ENCODE results near the gene TIMP4.

TIMP4 gene

DNA sequence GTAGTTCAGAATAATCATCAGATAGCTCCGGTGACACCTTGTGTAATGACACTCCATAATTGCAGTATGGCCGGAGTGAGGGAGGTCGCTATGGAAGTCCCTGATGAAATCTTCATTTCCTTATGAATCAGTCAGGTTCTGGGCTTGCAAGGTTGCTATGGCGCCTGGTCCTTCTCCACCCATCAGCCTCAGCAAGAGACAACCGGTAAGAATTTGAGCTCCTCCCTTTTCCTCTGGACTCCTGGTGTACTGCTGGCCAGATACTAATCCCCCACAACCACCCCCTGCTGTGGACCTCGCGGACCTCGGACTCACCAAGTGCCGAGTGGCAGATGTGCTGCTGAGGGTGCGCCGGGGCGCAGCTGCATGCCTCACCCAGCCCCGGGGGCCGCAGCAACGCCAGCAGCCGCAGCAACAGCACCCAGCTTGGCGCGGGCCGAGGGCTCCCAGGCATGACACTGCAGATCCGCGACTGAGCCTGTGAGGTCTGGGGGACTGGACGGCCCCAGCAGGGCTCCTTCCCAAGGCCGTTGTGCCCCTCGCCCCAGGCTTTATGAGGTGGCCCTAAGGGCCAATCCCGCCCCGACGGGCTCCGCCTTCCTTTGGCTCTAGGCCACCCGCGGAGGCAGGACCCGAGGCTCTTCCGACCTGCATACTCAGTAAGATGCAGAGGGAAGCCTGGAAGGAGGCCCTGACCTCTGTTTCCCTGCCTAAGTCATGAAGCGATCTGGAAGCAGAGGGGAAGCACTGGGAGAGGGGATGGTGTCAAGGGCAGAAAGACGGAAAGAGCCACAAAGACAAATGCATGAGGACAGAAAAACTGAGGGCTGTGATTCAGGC, at the start of gene TIMP4:
Gene TIMP4 (minus strand): TSS at position 526 of the 840 bp plus-strand sequence. CDS start 72 bp downstream, at position 454.
- Histone ChIP-seq H3K27ac (ENCODE audit: low read depth in 2 of 2, low read length in 2 of 2) (peak within 1 kb of the TSS; percentile 0 to 27), H3K4me1 (ENCODE audit: control insufficient read depth in 2 of 2, insufficient read depth in 2 of 2, low read length in 2 of 2) (peaks cover 9 to 10% of the 10 kb centered on the region in 2 donors), H3K9ac (ENCODE audit: low read depth in 1 of 2, low read length in 2 of 2) (peak within 1 kb of the TSS; percentile 36), H3K9me3 (ENCODE audit: control insufficient read depth in 2 of 2, low read length in 2 of 2) (no peaks in the 10 kb centered on the region), H3K36me3 (ENCODE audit: control insufficient read depth in 2 of 2, insufficient read depth in 2 of 2, low read length in 2 of 2) (no peaks in the 10 kb centered on the region), H3K27me3 (ENCODE audit: control insufficient read depth in 2 of 2, insufficient read depth in 2 of 2, low read length in 2 of 2) (no peaks in the 10 kb centered on the region), H3K4me3 (ENCODE audit: low read length in 2 of 2) (peak within 1 kb of the TSS; percentile 58 to 66)

DNA sequence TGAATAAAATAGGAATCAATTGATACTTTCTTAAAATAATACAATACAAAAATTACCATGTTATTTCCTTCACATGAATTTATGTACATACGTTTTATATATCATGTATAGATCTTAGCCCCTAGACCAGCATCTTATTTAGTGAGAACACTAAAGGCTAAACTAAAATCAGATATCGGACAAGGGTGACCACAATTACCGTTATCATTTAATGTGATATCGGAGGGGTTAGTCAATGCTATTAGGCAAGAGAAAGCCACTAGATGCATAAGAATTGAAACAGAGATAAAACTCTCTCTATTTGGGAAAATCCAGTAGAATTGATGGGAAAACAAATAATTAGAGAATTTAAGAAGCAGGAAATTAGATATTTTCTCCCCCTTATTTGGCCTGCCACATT, 46.5 kb upstream of the TIMP4 start:
- H3K4me1 ChIP-seq (ENCODE audit: control insufficient read depth in 2 of 2, insufficient read depth in 2 of 2, low read length in 2 of 2), result no peaks in the 10 kb centered on the region
- H3K27me3 ChIP-seq (ENCODE audit: control insufficient read depth in 2 of 2, insufficient read depth in 2 of 2, low read length in 2 of 2), result peaks cover 0 to 2% of the 10 kb centered on the region in 2 donors
- H3K9ac ChIP-seq (ENCODE audit: low read depth in 1 of 2, low read length in 2 of 2), result no peak overlapping the region
- peaks cover 0 to 2% of the 10 kb centered on the region in 2 donors for H3K9me3 ChIP-seq (ENCODE audit: control insufficient read depth in 2 of 2, low read length in 2 of 2)
- H3K27ac ChIP-seq (ENCODE audit: low read depth in 2 of 2, low read length in 2 of 2), result no peak overlapping the region
- no peaks in the 10 kb centered on the region for H3K36me3 ChIP-seq (ENCODE audit: control insufficient read depth in 2 of 2, insufficient read depth in 2 of 2, low read length in 2 of 2)
- H3K4me3 ChIP-seq (ENCODE audit: low read length in 2 of 2), result no peak overlapping the region

DNA sequence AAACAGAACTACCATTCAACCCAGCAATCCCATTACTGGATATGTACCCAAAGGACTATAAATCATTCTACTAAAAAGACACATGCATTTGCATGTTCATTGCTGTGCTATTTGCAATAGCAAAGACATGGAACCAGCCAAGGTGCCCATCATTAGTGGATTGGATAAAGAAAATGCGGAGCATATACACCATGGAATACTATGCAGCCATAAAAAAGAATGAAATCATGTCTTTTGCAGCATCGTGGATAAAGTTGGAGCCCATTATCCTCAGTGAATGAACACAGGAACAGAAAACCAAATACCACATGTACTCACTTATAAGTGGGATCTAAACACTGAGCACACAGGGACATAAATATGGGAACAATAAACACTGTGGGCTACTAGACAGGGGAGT, 43.1 kb upstream of the TIMP4 start:
- no peak overlapping the region for H3K27ac ChIP-seq (ENCODE audit: low read depth in 2 of 2, low read length in 2 of 2)
- H3K4me1 ChIP-seq (ENCODE audit: control insufficient read depth in 2 of 2, insufficient read depth in 2 of 2, low read length in 2 of 2), result peaks cover 0 to 4% of the 10 kb centered on the region in 2 donors
- no peaks in the 10 kb centered on the region for H3K36me3 ChIP-seq (ENCODE audit: control insufficient read depth in 2 of 2, insufficient read depth in 2 of 2, low read length in 2 of 2)
- H3K27me3 ChIP-seq (ENCODE audit: control insufficient read depth in 2 of 2, insufficient read depth in 2 of 2, low read length in 2 of 2), result peaks cover 0 to 2% of the 10 kb centered on the region in 2 donors
- H3K9ac ChIP-seq (ENCODE audit: low read depth in 1 of 2, low read length in 2 of 2), result no peak overlapping the region
- H3K9me3 ChIP-seq (ENCODE audit: control insufficient read depth in 2 of 2, low read length in 2 of 2), result peaks cover 0 to 2% of the 10 kb centered on the region in 2 donors
- H3K4me3 ChIP-seq (ENCODE audit: low read length in 2 of 2), result no peak overlapping the region

DNA sequence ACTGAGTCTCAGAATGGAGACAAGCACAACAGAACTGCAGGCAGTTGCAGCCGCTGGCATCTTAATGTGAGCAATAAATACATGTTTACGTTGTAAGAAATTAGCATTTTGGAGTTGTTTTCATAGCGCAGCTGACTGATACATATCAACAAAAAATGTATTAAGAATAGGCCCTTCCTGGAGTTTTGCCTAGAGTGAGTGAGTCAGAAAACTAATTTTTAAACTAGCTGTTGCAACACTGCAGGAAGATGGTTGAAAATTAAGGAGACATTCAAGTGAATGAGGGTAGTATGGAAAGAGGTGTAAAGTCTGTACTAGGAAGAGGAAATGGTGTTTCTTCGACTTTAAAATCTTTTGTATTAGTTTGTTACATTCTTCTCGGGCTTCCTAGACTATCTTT, 39.6 kb upstream of the TIMP4 start:
- H3K36me3 ChIP-seq (ENCODE audit: control insufficient read depth in 2 of 2, insufficient read depth in 2 of 2, low read length in 2 of 2), result no peaks in the 10 kb centered on the region
- H3K4me1 ChIP-seq (ENCODE audit: control insufficient read depth in 2 of 2, insufficient read depth in 2 of 2, low read length in 2 of 2), result peaks cover 13 to 21% of the 10 kb centered on the region in 2 donors
- peaks cover 0 to 2% of the 10 kb centered on the region in 2 donors for H3K27me3 ChIP-seq (ENCODE audit: control insufficient read depth in 2 of 2, insufficient read depth in 2 of 2, low read length in 2 of 2)
- no peak overlapping the region for H3K4me3 ChIP-seq (ENCODE audit: low read length in 2 of 2)
- H3K9me3 ChIP-seq (ENCODE audit: control insufficient read depth in 2 of 2, low read length in 2 of 2), result peaks cover 0 to 2% of the 10 kb centered on the region in 2 donors
- H3K9ac ChIP-seq (ENCODE audit: low read depth in 1 of 2, low read length in 2 of 2), result no peak overlapping the region
- H3K27ac ChIP-seq (ENCODE audit: low read depth in 2 of 2, low read length in 2 of 2), result no peak overlapping the region

DNA sequence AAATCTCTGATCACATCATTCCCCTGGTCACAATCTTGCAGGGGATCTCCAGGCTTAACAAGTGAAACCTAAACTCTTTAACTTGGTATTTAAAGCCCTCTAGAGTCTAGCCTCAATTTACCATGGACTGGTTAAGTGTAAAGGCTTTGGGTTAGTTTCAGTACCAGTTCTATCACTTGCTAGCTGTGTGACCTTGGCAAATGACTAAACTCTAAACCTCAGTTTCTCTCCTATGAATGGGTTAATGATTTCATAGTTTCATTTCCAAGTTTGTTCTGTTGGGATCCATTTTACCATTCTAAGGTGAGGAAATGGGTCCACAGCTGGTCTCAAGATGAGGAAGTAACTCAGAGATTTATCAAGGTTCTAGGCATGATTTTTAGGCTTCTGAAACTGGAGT, 38.8 kb upstream of the TIMP4 start:
- H3K9me3 ChIP-seq (ENCODE audit: control insufficient read depth in 2 of 2, low read length in 2 of 2), result peaks cover 0 to 2% of the 10 kb centered on the region in 2 donors
- no peak overlapping the region for H3K4me3 ChIP-seq (ENCODE audit: low read length in 2 of 2)
- H3K4me1 ChIP-seq (ENCODE audit: control insufficient read depth in 2 of 2, insufficient read depth in 2 of 2, low read length in 2 of 2), result peaks cover 20 to 25% of the 10 kb centered on the region in 2 donors
- peaks cover 0 to 2% of the 10 kb centered on the region in 2 donors for H3K27me3 ChIP-seq (ENCODE audit: control insufficient read depth in 2 of 2, insufficient read depth in 2 of 2, low read length in 2 of 2)
- peak overlapping the region in 1 of 2 donors; percentile 25 for H3K27ac ChIP-seq (ENCODE audit: low read depth in 2 of 2, low read length in 2 of 2)
- no peaks in the 10 kb centered on the region for H3K36me3 ChIP-seq (ENCODE audit: control insufficient read depth in 2 of 2, insufficient read depth in 2 of 2, low read length in 2 of 2)
- no peak overlapping the region for H3K9ac ChIP-seq (ENCODE audit: low read depth in 1 of 2, low read length in 2 of 2)

DNA sequence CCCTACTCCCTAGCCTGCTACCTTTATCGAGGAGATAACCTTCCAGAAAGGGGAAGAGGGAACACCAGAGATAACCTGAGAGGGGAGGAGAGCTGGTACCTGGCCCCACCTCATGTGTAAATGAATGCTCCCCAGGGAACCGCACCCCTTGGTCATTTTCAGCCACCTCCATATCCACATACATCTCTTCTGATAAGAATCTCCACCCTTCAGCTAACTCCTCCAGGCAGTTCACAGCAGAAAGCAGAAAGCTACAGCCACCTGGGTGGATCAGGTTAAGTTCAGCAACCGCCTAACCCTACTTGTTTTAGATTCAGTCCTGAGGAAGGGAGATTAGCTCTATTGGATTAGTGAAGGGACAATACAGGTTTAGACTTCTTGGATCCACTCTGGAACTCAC, 38.0 kb upstream of the TIMP4 start:
- Histone ChIP-seq H3K9me3 (ENCODE audit: control insufficient read depth in 2 of 2, low read length in 2 of 2) (no peaks in the 10 kb centered on the region), H3K27me3 (ENCODE audit: control insufficient read depth in 2 of 2, insufficient read depth in 2 of 2, low read length in 2 of 2) (no peaks in the 10 kb centered on the region), H3K27ac (ENCODE audit: low read depth in 2 of 2, low read length in 2 of 2) (peak overlapping the region in 1 of 2 donors; percentile 33), H3K9ac (ENCODE audit: low read depth in 1 of 2, low read length in 2 of 2) (no peak overlapping the region), H3K4me3 (ENCODE audit: low read length in 2 of 2) (no peak overlapping the region), H3K4me1 (ENCODE audit: control insufficient read depth in 2 of 2, insufficient read depth in 2 of 2, low read length in 2 of 2) (peaks cover 20 to 25% of the 10 kb centered on the region in 2 donors), H3K36me3 (ENCODE audit: control insufficient read depth in 2 of 2, insufficient read depth in 2 of 2, low read length in 2 of 2) (no peaks in the 10 kb centered on the region)

DNA sequence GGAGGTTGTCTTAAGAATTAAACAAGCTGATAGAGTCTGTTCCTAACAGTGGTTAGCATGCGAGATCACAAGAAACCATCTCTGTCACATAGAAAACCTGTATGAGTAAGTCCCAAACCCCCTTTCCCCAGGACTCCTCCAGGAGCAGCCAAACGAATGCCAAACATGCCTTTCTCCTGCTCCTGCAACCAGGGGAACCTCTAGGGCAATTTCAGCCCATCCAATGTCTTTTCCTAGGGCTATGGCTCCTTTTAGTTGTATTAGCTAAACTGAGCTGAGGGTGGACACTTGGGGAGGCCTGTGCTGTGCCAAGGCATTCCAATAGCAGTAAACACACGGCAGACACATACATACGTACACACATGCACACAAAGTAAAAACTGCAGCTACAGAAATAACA, 36.5 kb upstream of the TIMP4 start:
- Histone ChIP-seq H3K4me1 (ENCODE audit: control insufficient read depth in 2 of 2, insufficient read depth in 2 of 2, low read length in 2 of 2) (peaks cover 20 to 25% of the 10 kb centered on the region in 2 donors), H3K9ac (ENCODE audit: low read depth in 1 of 2, low read length in 2 of 2) (no peak overlapping the region), H3K27ac (ENCODE audit: low read depth in 2 of 2, low read length in 2 of 2) (no peak overlapping the region), H3K27me3 (ENCODE audit: control insufficient read depth in 2 of 2, insufficient read depth in 2 of 2, low read length in 2 of 2) (no peaks in the 10 kb centered on the region), H3K36me3 (ENCODE audit: control insufficient read depth in 2 of 2, insufficient read depth in 2 of 2, low read length in 2 of 2) (no peaks in the 10 kb centered on the region), H3K4me3 (ENCODE audit: low read length in 2 of 2) (no peak overlapping the region), H3K9me3 (ENCODE audit: control insufficient read depth in 2 of 2, low read length in 2 of 2) (no peaks in the 10 kb centered on the region)

DNA sequence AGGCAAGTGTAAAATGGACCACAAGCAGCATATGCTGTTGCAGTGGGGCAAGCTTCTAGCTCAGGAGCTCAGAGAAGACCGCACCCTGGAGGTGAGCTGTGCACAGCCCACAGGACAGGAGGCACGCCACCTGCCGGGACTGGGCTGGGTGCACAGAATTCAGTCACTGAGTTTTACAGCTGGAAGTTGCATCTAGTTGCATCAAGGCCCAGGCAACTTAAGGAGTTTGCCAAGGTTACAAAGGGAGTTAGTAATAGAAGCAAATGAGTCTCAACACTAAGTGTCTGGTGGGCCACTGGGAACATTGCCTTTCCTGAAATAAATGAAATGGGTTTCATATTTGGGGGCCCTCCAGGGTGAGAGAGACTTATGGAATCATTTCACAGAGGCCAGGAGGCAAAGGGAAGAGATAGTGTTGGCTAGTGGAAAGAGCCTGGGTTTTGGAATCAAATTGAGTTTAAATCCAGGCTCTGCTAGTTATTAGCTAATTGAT, 36.0 kb upstream of the TIMP4 start:
- H3K4me3 ChIP-seq (ENCODE audit: low read length in 2 of 2), result no peak overlapping the region
- no peaks in the 10 kb centered on the region for H3K36me3 ChIP-seq (ENCODE audit: control insufficient read depth in 2 of 2, insufficient read depth in 2 of 2, low read length in 2 of 2)
- H3K4me1 ChIP-seq (ENCODE audit: control insufficient read depth in 2 of 2, insufficient read depth in 2 of 2, low read length in 2 of 2), result peaks cover 20 to 25% of the 10 kb centered on the region in 2 donors
- no peaks in the 10 kb centered on the region for H3K9me3 ChIP-seq (ENCODE audit: control insufficient read depth in 2 of 2, low read length in 2 of 2)
- H3K27ac ChIP-seq (ENCODE audit: low read depth in 2 of 2, low read length in 2 of 2), result peak overlapping the region; percentile 35 to 61
- H3K27me3 ChIP-seq (ENCODE audit: control insufficient read depth in 2 of 2, insufficient read depth in 2 of 2, low read length in 2 of 2), result no peaks in the 10 kb centered on the region
- no peak overlapping the region for H3K9ac ChIP-seq (ENCODE audit: low read depth in 1 of 2, low read length in 2 of 2)

DNA sequence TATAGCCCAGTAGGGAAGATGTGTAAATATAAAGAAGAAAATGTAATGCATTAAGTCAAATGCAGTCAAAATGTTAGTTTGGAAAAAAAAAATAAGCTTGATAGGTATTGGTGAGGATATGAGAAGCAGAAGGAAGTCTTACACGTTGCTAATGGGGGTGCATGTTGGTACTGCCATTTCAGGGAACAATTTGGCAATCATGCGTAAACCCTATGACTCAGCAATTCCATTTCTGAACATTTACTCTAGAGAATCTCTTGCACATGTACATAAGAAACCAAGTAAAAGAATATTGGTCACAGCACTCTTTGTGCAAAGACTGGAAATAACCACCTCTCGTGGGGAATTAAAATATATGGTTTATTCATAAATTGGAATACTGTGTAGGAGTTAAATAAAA, 35.5 kb upstream of the TIMP4 start:
- no peak overlapping the region for H3K9ac ChIP-seq (ENCODE audit: low read depth in 1 of 2, low read length in 2 of 2)
- H3K4me1 ChIP-seq (ENCODE audit: control insufficient read depth in 2 of 2, insufficient read depth in 2 of 2, low read length in 2 of 2), result peaks cover 20 to 27% of the 10 kb centered on the region in 2 donors
- H3K27me3 ChIP-seq (ENCODE audit: control insufficient read depth in 2 of 2, insufficient read depth in 2 of 2, low read length in 2 of 2), result no peaks in the 10 kb centered on the region
- no peak overlapping the region for H3K4me3 ChIP-seq (ENCODE audit: low read length in 2 of 2)
- H3K9me3 ChIP-seq (ENCODE audit: control insufficient read depth in 2 of 2, low read length in 2 of 2), result no peaks in the 10 kb centered on the region
- peak overlapping the region; percentile 35 to 61 for H3K27ac ChIP-seq (ENCODE audit: low read depth in 2 of 2, low read length in 2 of 2)
- H3K36me3 ChIP-seq (ENCODE audit: control insufficient read depth in 2 of 2, insufficient read depth in 2 of 2, low read length in 2 of 2), result no peaks in the 10 kb centered on the region

DNA sequence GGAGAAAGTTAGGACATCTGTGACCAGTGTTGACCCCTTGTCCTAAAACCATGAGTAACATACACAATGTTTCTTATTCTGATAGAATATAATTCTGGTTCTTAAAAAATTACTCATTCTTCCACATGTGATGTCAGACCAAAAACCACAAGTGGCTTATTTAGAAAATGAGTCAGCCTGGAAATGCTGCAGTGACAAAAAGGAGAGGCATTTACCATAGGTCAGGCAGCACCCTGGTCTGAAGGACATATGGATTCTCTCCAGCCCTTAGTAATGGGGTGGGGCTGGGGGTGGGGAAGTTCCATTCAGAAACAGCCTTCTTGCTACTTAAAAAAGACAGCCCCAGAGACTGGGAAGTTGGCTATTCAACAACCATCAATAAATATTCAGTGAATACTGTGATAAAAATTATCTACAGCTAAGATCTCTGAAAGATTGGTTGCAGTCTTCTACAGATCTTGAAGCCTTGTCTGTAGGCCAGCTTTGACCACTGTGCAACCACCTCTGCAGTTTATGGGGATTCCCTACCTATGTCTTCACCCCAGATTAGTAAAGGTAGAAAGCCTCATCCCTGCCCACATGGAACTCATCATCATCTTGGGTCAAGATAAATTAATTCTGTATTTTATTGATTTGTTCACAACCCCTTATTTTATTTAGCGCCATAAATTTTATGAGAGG, 34.9 kb upstream of the TIMP4 start:
- H3K9me3 ChIP-seq (ENCODE audit: control insufficient read depth in 2 of 2, low read length in 2 of 2), result no peaks in the 10 kb centered on the region
- H3K9ac ChIP-seq (ENCODE audit: low read depth in 1 of 2, low read length in 2 of 2), result no peak overlapping the region
- peaks cover 20 to 27% of the 10 kb centered on the region in 2 donors for H3K4me1 ChIP-seq (ENCODE audit: control insufficient read depth in 2 of 2, insufficient read depth in 2 of 2, low read length in 2 of 2)
- H3K27ac ChIP-seq (ENCODE audit: low read depth in 2 of 2, low read length in 2 of 2), result peak overlapping the region; percentile 41 to 61
- H3K27me3 ChIP-seq (ENCODE audit: control insufficient read depth in 2 of 2, insufficient read depth in 2 of 2, low read length in 2 of 2), result no peaks in the 10 kb centered on the region
- no peaks in the 10 kb centered on the region for H3K36me3 ChIP-seq (ENCODE audit: control insufficient read depth in 2 of 2, insufficient read depth in 2 of 2, low read length in 2 of 2)
- H3K4me3 ChIP-seq (ENCODE audit: low read length in 2 of 2), result no peak overlapping the region
